ENCODE measurements around the gene CAPN14.

Gene CAPN14

DNA sequence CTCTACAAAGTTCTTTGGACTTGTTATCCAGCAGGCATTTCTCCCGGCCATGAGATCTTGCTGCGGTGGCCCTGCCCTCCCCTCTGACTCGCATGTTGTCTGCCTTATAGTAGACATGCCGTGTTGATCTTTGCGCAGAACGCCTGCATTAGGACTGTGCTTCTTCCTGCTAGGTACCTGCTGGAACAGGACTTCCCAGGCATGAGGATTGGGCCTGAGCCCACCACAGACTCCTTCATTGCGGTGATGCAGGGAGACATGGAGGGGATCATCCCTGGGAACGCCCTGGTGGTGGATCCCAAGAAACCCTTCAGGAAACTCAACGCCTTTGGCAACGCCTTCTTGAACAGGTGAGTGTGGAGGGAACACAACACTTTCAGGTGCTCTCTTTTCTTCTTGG, 26.8 kb upstream of the CAPN14 start:
- TF ChIP-seq, protein P1, sequence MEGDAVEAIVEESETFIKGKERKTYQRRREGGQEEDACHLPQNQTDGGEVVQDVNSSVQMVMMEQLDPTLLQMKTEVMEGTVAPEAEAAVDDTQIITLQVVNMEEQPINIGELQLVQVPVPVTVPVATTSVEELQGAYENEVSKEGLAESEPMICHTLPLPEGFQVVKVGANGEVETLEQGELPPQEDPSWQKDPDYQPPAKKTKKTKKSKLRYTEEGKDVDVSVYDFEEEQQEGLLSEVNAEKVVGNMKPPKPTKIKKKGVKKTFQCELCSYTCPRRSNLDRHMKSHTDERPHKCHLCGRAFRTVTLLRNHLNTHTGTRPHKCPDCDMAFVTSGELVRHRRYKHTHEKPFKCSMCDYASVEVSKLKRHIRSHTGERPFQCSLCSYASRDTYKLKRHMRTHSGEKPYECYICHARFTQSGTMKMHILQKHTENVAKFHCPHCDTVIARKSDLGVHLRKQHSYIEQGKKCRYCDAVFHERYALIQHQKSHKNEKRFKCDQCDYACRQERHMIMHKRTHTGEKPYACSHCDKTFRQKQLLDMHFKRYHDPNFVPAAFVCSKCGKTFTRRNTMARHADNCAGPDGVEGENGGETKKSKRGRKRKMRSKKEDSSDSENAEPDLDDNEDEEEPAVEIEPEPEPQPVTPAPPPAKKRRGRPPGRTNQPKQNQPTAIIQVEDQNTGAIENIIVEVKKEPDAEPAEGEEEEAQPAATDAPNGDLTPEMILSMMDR (IDR thresholded peaks at IDR 0.05; ENCODE audit: unreplicated experiment in 3 of 3): no peak
- no peaks in the 10 kb centered on the region for H3K9me3 Mint-ChIP-seq
- no peaks in the 10 kb centered on the region for H3K27me3 Mint-ChIP-seq (ENCODE audit: low read depth)
- no peaks in the 10 kb centered on the region for H3K36me3 Mint-ChIP-seq (ENCODE audit: low read depth)
- H3K27ac Mint-ChIP-seq: no peak overlapping the region
- no peak overlapping the region for H3K4me3 Mint-ChIP-seq
- peaks cover 22% of the 10 kb centered on the region for H3K4me1 Mint-ChIP-seq

DNA sequence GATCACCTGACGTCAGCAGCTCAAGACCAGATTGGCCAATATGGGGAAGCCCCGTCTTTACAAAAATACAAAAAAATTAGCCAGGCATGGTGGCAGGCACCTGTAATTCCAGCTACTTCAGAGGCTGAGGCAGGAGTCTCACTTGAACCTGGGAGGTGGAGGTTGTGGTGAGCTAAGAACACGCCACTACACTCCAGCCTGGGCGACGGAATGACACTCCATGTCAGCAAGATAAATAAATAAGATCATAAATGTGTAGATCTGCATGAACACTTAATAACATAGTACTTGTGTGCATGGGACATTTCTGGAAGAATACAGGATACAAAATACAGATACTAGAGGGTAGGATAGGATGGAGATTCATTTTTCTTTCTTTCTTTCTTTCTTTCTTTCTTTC, 25.7 kb upstream of the CAPN14 start:
- Mint-ChIP-seq H3K4me3 (no peak overlapping the region), H3K9me3 (no peaks in the 10 kb centered on the region), H3K4me1 (peaks cover 25% of the 10 kb centered on the region), H3K27me3 (ENCODE audit: low read depth) (no peaks in the 10 kb centered on the region), H3K27ac (no peak overlapping the region), H3K36me3 (ENCODE audit: low read depth) (peaks cover 3% of the 10 kb centered on the region)
- TF ChIP-seq, protein P1 (IDR thresholded peaks at IDR 0.05; ENCODE audit: unreplicated experiment in 3 of 3): no peak

DNA sequence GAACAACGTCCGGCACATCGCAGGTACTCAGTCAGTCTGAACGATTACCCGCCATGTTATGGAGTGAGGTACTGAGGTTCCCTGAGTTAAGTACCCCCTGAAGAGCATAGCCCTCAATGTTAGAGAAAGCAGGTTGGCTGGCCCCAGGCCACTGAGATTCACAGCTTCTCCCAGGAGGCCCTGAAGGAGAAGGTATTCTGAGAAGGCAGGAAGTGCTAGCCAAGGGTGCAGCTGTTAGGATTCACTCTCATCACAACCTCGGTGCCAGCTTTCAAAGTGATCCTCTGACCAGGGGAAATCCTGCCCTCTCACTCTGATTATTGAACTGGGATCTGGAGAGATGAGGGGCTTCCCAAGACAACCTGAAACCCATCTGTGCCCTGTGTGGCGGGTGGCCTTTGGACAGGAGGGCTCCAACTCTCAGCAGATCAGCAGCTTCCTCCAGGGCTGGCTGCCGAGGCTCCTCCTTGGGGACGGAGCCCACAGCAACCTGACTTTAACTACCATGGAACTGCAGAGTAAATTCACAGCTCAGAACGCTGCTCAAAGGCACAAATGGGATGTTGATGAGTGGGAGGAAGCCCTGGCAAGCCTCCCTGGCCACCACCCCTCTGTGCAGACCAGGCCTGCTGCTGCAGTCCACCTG, 24.4 kb upstream of the CAPN14 start:
- H3K27ac Mint-ChIP-seq: no peak overlapping the region
- H3K27me3 Mint-ChIP-seq (ENCODE audit: low read depth): no peaks in the 10 kb centered on the region
- H3K36me3 Mint-ChIP-seq (ENCODE audit: low read depth): peaks cover 4% of the 10 kb centered on the region
- TF ChIP-seq, protein P1 (IDR thresholded peaks at IDR 0.05; ENCODE audit: unreplicated experiment in 3 of 3): no peak
- no peaks in the 10 kb centered on the region for H3K9me3 Mint-ChIP-seq
- H3K4me3 Mint-ChIP-seq: no peak overlapping the region
- peaks cover 31% of the 10 kb centered on the region for H3K4me1 Mint-ChIP-seq

DNA sequence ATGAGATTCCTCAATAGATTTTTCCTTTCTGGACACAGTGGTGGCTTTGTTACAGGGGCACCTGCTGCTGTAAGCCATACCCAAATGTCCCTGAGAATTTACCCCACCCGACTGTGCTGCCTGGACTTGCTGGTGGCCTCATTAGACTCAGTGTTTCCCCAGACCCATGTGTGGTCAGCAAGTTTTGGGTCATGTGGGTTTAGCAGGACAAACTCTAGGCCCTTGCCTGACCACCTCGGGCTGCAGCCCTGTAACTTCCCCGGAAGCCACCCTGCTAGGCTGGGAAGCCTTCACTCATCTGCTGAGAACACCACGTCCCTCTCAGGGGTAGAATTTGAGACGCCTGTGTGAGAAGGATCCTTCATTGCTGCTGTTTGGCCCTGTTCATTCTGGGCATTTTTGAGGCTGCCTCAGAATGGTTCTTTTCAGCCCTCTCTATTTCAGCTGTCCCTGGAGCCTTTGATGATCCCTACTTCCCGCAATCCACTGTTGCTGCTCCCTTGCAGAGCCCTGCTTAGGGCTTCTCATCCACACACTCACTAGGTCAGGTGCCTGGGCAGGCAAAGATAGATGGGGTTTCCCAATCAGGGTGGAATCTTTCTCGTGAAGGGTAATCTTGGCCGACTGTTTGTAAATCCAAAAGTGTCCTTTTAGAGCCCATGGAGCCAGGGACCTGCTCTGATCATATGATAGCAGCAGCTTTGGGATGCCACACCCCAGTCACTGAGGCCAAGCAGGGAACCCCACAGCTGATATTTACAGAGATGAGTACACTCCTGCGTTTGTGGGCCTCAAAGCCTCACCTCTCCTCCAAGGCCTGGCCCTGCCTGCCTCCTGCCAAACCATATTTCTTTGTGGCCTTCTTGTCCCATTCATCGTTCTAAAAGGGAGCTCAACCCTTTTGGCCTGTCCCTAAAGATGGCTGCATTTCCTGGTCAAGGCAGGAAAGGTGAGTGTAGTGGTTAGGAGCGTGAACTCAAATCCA, 23.4 kb upstream of the CAPN14 start:
- Mint-ChIP-seq H3K4me3 (no peak overlapping the region), H3K27ac (peak overlapping the region in 1 of 3 experiments; percentile 64), H3K27me3 (ENCODE audit: low read depth) (no peaks in the 10 kb centered on the region), H3K4me1 (peaks cover 36% of the 10 kb centered on the region), H3K36me3 (ENCODE audit: low read depth) (peaks cover 4% of the 10 kb centered on the region), H3K9me3 (no peaks in the 10 kb centered on the region)
- TF ChIP-seq, protein P1 (IDR thresholded peaks at IDR 0.05; ENCODE audit: unreplicated experiment in 3 of 3): no peak

DNA sequence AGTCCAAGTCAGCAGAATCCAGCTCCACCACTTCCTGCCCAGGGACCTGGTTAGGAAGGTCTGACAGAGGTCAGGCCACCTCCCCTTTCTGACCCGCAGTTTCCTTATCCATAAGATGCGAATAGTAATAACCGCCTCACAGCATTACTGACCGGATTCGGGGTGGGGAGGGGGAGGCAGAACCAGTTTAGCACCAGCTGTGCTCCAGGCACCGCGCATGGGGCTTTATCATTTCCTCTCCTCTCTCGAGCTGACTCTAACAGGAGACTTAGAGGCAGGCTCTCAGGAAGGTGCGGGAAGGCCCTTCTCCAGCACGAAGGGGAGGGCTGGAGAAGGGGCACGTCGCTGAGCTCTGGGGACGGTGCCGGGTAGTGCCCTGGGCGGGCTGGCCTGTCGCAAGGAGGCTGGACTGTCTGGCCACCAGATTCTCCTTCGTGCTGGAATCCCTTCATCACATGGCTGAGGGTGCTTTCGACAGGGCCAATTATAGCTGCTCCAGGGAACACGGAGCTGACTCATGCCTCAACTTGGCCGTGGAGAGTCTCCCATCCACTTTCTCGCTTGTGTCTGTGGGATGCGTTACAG, 22.4 kb upstream of the CAPN14 start:
- TF ChIP-seq, protein P1 (IDR thresholded peaks at IDR 0.05; ENCODE audit: unreplicated experiment in 3 of 3): no peak
- Mint-ChIP-seq H3K4me3 (no peak overlapping the region), H3K27ac (peak overlapping the region in 1 of 3 experiments; percentile 64), H3K36me3 (ENCODE audit: low read depth) (peaks cover 4% of the 10 kb centered on the region), H3K4me1 (peaks cover 43% of the 10 kb centered on the region), H3K27me3 (ENCODE audit: low read depth) (peaks cover 7% of the 10 kb centered on the region), H3K9me3 (no peaks in the 10 kb centered on the region)
